DMS114 treated with DMSO at 0.1 percent for 48 hours (cell line): Measurements from ENCODE around the gene COMMD3.
"Not testable (repeated sequence)": the region's sequence is repeated elsewhere in the genome, so short reads cannot be mapped to it uniquely, and the experiment has no call there.

Source experiments
- DNase-seq: peaks from one replicate; lab custom pipeline; 2025; ENCODE audit not compliant: unreplicated experiment; lab: John Stamatoyannopoulos, UW

COMMD3 gene

DNA sequence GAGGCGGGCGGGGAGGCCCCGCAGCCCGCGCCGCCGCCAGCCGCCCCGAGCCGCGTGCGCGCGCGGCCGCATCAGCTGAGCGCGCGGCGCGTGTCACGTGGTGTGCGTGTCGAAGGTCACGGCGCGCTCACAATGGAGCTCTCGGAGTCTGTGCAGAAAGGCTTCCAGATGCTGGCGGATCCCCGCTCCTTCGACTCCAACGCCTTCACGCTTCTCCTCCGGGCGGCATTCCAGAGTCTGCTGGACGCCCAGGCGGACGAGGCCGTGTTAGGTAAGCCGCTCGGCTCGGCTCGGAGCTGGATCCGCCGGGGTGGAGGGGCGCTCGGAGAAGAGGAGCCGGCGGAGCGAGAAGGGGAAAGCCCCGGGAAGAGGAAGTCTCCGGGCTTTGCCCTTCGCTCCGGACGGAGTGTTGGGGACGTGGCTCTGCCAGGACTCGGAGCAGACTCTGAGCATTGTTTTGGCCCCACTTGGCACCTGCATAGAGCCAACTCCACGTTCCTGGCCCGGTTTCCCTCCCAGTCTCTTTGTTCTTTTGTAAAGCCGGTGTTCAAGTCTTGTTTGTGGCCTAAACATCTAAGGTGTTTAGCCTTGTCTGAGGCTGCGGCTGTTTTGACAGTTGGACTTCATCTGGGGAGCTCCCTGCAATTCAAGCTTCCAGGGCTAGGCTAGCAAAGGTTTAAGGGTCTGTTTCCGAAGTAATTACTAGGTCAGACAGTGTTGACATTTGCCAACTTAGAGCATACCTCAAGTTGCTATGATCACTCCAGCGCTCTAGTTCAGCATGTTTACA is at the start of gene COMMD3:
TSS of gene COMMD3 (plus strand) at position 103 of the 790 bp plus-strand sequence. CDS start at position 133, 30 bp downstream.
- DNase-seq = peak; percentile 71

DNA sequence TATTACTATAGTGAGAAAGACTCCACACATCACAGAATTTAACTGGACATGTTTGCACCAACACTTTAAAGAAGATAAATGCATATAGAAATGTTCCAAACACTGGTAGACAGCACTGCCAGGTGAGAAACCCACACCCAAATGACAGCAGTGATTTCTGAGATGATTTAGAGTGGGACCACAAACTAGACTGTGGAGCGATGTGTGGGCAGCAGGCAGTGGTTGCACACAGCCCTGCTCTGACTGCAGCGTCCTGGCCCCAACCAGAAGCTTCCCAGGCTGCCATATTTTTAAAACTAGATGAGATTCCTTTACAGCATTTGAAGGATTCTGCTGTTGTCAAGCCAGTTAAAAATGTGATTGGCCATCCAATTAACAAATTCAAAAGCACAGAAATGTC is 47.7 kb upstream of the COMMD3 start:
- DNase-seq = no peak

DNA sequence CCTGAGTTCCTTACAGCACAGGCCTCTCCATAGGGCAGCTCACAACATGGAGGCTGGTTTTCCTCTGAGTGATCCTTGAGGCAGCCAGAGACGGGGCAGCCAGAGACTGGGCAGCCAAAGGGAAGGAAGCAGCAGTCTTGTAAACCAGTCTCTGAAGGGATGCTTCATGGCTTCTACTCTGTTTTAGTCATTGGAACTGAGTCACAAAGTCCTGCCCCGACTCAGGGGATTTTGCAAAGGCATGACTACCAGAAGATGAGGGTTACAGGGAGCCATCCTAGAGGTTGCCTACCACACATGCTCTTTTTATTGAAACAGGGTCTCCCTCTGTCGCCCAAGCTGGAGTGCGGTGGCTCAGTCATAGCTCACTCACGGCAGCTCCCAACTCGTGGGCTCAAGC is 44.4 kb upstream of the COMMD3 start:
- no peak for DNase-seq

DNA sequence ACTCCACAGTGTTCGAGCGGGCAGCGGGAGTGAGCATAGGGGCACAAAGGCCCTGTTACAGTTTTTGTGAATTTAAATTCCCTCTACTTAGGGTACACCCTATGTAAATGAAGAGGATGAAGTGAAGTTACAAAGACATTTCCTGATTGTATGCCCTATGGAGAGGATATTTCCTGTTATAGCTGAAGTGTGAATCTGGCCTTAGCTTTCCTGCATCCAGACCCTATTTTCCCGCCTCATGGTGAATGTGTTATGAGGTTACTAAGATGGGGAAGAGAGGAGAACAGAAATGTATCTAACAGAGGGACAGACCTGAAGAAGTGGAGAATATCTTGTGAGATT is 37.8 kb upstream of the COMMD3 start:
- DNase-seq = no peak

DNA sequence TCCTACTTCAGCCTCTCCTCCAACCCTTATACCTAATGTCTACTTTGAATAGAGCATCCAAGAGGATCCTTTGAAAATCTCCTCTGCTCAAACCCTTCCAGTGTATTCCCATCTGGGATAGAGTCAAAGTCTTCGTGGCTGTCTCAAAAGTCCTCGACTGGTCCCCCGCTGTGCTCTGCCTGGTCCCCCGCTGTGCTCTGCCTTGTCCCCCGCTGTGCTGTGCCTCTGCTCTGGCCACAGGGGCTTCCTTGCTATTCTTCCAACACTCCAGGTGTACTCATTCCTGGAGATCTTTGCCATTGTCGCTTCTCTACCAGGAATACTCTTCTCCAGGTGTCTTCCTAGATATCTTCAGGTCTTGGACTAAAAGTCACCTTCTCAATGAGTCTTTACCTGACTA is 36.1 kb upstream of the COMMD3 start:
- no peak for DNase-seq

DNA sequence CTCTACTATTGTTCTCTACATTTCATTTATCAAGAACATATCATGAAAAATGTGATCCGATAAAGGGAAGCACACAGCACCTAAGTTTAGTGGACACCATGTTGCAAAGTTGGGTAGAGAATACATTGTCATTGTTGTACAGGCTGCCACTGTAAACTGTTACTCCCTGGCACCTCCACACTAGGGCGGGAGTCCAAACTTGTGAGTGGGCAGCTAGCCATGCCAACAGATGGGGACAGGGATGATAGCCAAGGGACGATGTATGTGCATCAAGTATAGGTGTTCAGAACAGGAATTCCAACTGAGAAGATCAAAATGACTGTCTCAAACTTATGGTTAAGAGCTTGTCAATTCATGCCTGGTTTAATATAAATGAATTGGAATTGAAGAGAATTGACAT is 31.1 kb upstream of the COMMD3 start:
- DNase-seq = no peak

DNA sequence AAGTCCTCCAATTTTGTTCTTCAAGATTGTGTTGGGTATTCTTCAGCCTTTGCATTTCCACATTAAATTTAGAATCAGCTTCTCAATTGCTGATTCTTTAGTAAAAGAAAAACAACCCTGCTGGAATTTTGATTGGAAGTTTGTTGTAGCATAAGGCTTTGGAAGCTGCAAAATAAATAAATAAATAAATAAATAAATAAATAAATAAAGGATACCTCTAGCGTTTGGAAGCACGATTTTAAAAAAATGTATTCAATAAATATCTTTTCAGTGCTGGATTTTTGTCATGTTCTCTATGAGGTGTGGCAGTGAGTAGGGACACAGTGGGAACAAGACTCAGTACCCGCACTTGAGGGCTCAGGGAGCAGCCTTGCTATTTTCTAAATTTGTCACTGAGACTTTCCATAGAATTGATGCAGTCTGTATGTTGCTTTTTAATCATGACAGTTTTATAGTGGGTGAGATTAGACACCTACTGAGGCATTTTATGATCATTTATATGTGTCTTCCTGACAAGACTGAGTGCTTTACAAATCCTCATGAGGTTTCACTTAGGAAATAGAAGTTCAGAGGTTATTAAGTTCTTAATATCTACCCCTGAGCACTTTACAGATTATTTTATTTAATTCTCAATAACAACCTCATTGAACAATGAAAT is 22.3 kb upstream of the COMMD3 start:
- DNase-seq = no peak

DNA sequence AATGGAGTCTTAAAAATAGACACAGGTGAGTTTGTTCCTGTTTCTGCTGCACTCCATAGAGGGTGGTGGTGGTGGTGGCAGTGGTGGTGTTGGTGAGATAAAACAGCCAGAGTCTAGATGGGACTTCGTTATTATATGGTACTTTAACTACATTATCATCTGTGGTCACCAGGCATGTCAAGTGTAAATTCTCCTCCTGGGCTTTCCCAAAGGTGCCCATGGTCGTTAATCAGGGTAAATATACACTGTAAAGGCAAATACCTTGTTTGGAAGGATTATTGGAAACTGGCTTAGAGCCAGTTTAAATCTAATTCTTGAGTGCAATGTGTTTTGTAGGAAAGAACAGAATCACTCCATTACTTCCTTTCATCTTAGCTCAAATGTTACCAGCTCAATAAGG is 21.5 kb upstream of the COMMD3 start:
- no peak for DNase-seq

DNA sequence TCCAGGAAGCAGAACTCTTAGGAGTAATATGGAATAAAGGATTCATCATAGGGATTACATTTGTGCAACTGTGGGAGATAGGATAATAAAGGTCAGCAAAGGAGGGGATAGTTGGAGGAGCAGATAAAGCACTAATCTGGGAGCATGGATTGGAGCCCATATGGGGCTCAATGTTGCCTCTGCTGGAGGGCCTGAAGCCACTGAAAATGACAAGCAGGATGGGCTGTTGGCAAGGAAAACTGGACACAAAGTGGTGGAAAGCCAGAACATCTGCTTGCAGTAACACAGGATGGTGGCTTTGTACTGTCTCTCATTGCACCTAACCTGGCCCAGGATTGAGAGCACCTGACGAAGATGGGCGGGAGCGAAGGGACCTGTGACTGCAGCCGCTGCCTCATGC is 15.0 kb upstream of the COMMD3 start:
- no peak for DNase-seq

DNA sequence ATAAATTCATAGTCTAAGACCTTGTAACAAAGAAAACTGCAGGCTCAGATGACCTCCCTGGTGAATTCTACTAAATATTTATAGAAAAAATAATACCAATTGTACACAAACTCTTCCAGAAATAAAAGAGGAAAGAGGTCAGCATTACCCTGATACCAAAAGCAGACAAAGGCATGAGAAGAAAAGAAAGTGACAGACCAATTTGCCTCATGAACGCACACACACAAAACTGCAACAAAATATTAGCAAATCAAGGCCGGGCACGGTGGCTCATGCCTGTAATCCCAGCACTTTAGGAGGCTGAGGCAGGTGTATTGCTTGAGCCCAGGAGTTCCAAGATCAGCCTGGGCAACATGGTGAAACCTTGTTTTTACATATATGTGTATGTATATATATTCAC is 12.7 kb upstream of the COMMD3 start:
- DNase-seq = no peak

DNA sequence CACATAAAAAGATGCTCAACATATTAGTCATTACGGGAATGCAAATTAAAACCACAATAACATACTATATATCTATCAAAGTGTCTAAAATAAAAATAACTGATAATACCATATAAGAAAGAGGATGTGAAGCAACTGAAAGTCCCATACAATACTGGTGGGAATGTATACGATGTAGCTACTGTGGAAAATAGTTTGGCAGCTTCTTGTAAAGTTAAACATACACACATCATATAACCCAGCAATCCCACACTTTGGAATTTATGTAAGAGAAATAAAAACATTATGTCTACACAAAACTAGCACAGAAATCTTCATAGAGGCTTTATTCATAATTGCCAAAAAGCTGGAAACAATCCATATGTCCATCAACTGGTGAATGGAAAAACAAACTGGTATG is 10.5 kb upstream of the COMMD3 start:
- DNase-seq = no peak

DNA sequence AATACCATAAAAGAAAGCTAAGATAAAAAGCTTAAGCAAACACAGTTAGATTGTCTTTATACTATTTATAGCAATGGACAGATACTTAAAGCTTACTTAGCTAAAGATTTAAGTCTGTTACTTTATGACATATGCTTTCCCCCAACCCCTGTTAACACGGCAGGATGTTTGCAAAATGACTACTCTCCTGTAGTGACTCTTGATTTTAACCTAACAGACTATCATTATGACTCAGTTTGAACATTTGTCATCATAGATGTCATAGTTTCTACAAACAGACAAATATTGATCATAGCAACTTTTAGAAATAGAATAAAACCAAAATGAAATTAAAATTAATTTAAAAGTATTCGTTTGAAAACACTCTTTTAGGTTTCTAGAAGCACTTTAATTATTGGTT is 7.8 kb upstream of the COMMD3 start:
- DNase-seq = no peak

DNA sequence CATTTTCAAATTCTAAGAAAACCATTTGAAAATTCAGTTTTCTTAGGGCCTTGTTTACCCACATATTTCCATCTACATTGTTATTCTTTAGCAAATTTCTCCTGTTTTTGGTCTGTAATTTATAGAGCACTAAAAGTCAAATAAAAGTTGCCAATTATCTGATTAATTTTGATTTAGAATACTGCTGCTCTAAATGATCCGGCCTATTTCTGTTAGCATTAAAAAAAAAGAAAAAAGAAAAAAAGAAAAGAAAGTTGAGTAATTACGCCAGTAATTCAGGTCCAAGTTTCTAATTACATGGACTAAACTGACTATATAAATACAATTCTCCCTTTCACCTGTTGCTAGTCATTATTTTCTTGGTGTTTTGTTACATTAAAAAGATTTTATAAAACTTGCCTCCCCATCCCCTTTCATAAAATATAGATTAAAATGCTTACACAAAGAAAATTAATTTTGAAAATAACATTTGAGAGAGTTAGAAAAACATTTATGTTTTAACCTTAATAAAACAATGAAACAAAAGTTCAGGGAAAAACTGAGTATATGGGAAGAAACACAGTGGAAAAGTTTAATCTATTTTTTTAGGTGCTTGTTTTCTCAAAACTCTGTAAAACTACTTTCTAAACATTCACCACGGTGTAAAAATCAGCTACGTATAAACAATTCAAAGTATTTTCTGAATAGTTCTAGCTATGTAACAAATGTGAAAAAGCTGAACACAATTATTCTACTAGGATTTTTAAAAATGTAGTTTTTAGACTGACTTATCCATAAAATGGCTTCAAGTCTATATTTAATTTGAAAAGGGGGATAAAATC is 6.8 kb upstream of the COMMD3 start:
- no peak for DNase-seq

DNA sequence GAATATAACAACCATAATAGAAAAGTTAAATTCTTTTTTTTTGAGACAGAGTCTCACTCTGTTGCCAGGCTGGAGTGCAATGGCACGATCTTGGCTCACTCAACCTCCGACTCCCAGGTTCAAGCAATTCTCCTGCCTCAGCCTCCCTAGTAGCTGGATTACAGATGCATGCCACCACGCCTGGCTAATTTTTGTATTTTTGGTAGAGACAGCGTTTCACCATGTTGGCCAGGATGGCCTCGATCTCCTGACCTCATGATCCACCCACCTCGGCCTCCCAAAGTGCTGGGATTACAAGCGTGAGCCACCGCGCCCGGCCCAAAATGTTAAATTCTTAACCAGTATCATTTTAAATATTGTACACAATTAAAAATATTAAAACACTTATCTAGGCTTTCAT is 6.2 kb upstream of the COMMD3 start:
- DNase-seq = not testable (repeated sequence)

DNA sequence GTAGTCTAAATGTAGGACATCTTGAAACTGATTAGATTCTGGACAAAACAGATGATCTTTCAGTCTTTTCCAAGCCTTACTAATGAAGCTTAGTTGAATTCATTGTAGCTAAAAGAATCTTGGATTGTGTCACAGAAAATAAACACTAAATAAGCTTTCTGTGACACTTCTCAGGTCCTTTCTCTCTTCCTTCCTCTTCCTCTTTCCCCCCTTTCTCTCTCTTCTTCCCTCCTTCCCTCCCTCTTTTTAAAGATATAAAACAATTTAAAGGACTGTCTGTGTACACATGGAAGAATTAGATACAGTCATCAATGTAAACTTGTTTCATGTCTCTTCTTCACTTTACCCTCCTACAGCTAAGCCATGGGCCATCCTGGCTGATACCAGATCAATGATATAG is 5.3 kb upstream of the COMMD3 start:
- no peak for DNase-seq

DNA sequence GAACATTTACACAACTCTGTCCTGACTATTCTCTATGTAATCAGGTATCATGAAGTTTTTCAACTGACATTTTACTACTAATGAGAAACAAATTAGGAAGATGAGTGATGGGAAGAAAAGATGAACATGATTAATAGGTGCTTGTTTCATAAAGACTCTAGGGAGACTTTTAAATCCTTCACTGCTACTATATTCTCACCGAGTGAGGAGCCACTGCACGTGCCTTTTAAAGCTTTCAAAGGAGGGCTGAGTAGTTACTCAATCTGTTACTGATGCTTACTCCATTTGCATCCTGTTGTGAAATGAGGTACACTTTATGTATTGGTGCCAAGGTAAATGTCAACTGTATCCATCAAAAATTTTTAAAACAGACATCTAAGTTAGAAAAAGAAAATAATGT is 1.3 kb upstream of the COMMD3 start:
- DNase-seq = no peak

DNA sequence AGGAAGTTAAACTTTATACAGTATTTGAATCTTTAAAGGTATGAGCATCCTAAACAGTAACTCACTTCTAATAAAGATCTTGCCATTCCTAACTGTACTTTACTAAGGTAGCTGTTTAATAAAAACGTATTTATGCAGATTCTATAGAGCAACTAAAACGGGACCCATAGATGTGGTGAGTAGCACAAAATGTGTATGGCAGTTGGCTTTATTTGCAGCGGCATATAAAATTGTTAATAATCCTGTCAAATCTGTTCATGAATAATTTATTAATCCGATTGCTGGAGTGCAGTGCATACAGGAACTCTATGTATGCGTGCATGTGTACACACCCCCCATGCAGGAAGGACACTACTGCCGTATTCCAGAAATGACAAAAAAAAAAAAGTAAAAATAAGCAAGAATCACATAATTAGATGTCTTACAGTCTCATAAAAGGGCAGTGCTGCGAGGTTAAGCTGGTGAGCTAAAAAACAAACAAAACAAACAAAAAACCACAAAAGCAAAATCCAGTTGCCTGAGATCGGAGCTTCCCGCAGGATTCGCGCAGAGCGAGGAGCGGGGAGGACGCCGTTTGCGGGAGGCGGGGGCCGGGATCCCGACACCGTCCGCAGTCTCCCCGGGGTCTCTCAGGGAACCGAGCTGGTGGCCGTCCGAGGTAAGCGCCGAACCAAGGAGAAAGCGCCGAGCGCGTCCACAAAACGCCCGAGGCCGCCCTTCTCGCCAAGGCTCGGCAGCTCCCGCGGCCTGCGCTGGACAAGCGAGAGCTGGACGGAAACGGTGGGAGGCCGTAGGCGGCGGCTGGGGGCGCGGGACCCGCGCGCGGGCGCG is 518 bp upstream of the COMMD3 start:
- DNase-seq = no peak

DNA sequence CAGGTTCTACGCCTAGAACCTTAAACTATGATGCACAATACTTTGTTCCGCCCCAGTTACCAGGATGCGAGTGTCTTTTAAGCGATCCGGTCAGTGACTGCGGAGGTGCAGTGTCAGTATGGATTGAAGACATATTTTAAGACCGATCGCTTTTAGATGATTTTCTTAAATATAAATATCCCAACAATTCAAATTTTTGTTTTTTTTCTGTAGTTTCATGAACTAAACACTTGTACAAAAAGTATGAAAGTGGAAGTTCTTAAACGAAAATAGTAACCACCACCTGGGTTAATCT is 835 bp downstream of the COMMD3 start:
- no peak for DNase-seq

DNA sequence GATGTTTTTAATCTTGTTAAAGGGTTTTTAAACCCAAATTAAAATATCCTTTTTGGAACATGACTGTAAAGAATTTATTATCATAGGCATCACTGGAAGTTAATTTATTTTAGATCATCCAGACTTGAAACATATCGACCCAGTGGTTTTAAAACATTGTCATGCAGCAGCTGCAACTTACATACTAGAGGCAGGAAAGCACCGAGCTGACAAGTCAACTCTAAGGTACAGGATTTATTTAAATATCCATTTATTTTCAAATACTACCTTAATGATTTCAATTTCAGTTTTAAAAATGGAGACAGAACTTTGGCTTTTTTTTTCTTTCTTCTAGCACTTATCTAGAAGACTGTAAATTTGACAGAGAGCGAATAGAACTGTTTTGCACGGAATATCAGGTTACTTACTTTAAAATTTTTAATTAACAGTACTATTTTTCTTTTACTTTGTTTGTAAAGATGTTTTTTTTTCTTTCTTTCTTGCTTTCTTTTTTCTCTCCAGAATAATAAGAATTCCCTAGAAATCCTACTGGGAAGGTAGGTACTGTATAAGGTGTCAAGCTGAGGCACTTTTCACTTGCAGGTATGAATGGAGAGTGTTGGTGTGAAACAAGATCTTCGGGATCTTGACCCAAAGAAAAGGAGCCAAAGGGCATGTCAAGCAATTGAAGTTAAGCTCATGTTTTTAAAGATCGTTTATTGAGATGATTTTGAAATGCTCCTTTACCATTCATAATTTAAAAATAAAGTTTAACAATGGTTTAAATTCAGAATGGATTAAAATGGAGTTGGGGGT is 1.8 kb downstream of the COMMD3 start:
- DNase-seq = no peak

DNA sequence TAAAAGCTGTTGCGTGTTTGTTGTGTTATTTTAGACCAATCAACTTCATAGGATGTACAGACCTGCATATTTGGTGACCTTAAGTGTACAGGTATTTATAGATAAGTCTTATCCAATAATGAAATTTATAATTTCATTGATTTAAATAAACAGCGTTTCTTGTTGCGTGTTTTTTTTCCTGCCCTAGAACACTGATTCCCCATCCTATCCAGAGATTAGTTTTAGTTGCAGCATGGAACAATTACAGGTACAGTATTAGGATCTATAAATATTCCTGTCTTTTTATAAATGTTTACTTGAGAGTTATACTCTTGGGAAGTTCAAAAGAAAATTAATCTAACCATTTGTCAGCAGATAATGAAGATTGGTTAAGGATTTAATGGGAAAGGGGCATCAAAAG is 2.6 kb downstream of the COMMD3 start:
- no peak for DNase-seq

DNA sequence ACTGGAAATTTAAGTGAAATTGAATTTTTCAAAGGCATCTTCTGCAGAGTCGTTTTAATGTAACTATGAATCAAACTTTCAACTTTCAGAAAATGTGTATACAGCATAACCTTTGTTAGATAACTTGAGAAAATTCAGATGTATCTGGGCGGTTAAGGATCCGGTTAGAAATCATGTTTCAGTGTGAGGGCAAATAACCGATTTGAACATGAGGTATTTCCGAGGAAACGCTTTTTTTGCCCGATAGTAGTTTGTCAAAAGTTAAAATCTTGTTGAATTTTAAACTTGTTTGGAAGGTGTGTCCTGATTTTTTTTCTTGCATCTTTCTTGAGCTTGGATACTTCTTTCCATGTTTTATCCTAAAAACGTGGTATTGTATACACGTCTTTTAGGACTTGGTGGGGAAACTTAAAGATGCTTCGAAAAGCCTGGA is 3.4 kb downstream of the COMMD3 start:
- peak; percentile 47 for DNase-seq
